CD4-positive, alpha-beta T cell treated with Interleukin-6 at 100 ng/mL for 8 hours (primary cell): Measurements from ENCODE around the gene CD247.

Experiments
- DNase-seq: peaks from one replicate; pipeline ENCODE4 v3.0.0-alpha.2; 2020; ENCODE audit warnings: mixed read lengths, low spot score

Gene CD247

DNA sequence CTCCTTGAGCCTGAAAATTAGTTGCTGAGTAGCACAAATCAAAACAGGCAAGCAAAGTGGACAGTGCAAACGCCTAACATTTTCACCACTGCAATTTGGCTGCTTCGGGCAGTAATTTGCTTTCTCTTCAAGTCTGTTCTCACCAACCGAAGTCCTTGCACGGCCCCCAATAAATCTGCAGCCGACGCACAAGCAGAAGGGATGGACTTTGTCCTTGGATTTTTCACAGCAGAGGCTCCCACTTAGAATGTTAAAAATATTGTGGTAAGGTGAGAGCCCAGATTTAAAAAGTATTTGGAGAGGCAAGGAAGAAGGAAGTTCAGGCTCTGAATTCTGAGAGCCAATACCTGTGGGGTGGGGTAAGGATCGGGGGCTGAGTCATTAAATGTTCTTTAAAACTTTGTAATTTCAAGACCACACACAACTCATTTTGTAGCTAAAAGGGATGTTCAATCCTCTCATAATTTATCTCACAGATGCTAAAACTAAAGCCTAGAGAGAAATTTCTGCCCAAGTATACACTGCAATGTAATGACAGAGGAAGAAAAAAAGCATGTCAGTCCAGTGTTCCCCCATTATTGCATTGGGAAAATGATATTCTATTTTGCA is 6.2 kb downstream of the CD247 start:
- no peak for DNase-seq

DNA sequence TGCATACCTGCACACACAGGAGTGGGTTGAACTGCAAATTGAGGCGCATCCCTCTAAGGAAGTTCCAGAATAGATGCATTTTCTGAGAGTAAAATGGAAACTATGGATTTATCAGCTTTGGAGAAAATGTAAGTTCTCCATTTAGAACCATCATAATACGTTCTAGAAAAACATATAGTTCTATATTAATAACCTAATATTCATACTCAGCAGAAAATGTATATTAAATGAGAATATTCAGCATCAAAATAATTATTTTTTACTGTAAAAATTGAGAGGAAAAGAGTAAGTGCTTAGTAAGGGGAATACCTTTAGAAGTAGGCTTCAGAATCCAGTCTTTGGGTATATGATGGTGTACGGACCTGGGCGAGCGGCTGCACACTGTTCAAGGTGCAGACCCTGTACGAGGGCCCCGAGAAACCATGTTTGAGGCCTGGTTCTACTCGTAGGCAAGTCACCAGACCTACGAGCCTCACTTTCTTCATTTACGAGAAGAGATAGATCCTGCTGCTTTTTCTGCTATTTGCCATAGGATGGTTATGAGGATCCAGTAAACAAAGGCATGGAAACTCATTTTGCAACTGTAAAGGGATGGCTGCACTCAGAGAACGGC is 6.8 kb downstream of the CD247 start:
- no peak for DNase-seq

DNA sequence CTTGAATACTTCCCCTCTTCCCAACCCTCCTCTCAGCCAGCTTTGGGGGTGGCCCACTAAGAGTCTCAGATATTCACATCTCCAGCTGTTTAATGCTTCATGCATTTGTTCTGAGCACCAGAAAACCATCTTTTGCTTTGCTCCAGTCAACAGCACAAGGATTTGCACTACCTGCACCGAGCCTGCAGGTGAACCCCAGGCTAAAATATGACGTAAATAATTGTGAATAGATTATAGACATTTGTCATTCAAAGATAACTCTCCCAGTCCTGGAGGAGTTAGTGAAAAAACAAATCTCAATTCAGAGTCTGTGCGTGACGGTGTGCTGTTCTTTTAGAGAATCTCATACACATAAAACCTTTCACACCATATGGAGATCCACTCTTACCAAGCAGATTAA is 7.4 kb downstream of the CD247 start:
- no peak for DNase-seq

DNA sequence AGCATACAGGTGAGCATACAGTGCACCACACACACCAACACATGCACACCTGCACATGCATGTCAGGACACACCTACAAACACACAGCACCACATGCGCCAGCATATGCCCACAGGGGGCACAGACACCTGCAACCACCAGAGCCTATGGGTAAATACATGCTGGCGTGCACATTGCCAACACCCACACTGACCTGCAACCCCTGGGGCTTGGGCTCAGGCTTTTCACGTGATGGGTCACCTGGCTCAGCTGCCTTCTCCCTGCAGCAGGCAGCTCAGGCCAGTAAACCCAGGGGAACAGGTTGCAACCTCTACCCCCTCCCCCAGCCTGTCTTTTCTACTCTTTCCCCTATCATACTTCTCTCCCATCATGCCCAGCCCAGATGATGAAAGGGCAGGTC is 8.1 kb downstream of the CD247 start:
- DNase-seq, result no peak

- no peak for DNase-seq
Measured at GRCh38 chr1:167509587-167509986, 8.7 kb downstream of the CD247 start.

- no peak for DNase-seq
Measured at GRCh38 chr1:167507719-167508118, 10.6 kb downstream of the CD247 start.

GRCh38 chr1:167504467-167504827 is 13.9 kb downstream of the CD247 start:
- no peak for DNase-seq

DNA sequence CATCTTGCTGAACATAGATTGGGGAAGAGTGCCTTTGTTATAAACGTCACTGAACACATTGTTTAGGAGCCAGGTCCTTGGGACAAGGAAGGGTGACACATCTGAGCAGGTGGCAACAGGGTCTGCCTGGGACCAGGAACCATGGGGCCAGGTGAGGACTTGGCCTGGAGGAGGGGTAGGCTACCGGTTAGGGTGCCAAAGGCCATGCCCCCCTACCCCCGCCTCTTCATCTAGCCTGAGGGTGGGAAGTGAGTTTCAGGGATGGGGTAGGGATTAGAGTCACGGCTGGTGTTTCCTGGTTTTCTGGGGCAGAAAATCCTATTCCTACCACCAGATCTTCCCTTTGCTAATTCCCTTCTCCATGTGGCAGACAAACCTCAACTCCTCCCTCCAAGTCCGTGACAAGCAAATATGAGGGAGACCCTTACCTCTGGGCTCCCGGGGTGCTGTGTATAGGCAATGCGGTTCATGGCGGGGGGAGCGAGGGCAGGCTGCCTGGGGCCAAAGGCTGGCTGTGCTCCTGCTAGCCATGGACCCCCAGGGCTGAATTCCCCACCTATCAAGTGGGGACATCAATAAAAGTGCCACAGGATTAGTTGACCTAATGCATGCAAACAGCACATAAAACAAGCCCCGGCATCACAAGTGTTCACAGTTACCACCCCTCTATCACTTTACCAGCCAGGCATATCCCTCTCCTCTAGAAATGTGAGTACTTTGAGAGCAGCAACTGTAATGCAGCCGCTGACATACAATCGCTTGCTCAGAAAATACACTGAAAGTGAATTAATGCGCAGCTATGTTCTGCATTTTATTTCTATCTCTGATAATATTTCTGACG is 14.5 kb downstream of the CD247 start:
- DNase-seq, result no peak

DNA sequence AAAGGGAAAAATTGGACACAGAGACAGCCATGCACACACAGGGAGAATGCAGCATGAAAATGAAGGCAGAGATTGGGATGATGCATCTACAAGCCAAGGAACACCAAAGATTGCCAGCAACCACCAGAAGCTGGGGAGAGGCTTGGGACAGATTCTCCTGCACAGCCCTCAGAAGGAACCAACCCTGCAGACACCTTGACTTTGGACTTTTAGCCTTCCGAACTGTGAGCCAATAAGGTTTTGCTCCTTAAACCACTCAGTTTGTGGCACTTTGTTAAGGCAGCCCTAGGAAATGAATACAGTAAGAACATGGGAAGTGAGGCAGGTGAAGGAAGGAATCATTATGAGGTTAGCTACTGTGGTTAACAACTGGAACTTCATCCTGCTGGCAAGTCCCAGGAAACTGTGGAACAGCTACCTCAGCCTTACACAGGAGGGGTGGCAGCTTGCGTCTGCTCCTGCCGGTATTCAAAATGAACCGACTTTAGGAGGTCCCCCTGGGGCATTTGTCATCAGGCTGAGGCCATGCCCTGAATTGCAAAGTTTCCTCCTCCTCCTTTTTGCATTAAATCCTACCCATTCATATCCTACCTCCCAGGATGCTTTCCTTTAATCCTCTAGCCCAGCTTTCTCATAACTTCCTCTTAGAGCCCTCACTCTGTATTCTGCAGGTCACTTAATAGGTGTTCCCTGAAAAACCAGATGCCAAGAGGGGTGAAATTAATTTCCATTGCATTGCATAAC is 15.4 kb downstream of the CD247 start:
- DNase-seq, result no peak

GRCh38 chr1:167502192-167502551 is 16.2 kb downstream of the CD247 start:
- no peak for DNase-seq

- DNase-seq, result no peak
Measured at GRCh38 chr1:167501515-167502191, 16.7 kb downstream of the CD247 start.

GRCh38 chr1:167500283-167500860 is 18.0 kb downstream of the CD247 start:
- no peak for DNase-seq

- no peak for DNase-seq
Measured at GRCh38 chr1:167499664-167500101, 18.6 kb downstream of the CD247 start.

DNA sequence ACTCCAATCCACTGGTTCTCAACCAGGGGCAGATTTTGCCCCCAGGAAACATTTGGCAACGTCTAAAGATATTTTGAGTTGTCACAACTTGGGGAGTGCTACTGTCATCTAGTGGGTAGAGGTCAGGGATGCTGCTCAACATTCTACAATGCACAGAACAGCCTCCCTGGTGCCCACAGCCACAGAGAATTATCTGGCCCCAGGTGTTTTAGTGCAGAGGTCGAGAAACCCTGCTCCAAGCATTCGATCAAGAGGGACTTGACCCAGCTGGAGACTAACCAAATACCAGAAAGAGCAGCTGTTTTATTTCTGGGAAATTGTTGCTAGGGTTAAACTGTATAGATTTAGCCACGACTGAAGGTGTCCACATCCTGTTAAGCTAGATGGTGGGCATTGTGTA is 19.2 kb downstream of the CD247 start:
- DNase-seq, result no peak

DNA sequence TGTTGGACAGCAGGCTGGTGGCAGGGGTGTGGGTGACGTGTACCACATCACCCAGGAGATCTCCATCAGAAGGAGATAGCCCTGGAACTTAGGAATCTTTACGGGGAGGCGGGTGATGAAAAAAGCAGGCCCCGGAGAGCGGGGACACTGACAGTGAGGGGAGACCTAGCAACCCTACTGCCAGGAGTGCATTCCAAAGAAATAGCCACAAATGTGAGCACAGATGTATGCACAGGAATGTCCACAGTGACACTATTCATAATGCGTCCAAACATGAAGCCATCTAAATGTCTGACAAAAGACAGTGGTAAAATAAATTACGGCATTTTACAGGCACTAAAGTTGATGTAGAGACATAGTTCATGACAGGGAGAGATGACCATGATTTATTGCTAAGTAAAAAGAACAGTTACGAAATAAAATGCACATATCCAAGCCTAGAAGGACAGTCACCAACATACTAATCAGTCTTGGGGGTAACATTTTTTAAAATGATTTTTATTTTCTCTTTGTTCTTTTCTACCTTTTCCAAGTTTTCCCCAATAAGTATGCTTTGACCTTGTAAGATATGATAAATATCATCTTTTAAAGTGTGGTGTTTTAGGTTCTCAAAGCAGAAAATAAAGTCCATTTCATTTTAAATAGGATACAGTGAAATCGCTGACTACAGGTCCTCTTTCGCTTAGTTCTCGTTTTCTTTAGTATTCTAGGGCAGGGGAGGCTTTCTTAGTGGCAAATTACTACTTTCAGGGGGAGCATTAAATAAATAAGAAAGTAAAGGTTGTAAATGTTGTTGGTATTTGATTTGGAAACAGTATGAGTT is 21.3 kb downstream of the CD247 start:
- DNase-seq, result no peak

DNA sequence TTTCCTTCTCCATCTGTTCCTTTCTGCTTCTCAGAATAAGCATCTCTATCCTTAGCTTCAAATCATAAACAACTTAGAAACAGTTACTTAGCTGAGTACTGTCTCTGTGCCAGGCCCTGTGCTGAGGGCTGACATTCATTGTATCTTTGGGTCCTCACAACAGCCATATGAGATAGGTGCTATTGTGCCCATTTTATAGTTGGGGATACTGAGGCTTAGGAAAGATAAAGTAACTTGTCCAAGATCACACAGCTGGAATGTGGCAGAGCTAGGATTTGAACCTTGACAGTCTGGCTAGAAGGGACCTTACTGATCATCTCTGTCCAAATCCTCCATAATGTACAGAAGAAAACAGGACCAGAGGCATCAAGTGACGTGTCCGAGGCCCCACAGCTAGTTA is 25.0 kb downstream of the CD247 start:
- no peak for DNase-seq

DNA sequence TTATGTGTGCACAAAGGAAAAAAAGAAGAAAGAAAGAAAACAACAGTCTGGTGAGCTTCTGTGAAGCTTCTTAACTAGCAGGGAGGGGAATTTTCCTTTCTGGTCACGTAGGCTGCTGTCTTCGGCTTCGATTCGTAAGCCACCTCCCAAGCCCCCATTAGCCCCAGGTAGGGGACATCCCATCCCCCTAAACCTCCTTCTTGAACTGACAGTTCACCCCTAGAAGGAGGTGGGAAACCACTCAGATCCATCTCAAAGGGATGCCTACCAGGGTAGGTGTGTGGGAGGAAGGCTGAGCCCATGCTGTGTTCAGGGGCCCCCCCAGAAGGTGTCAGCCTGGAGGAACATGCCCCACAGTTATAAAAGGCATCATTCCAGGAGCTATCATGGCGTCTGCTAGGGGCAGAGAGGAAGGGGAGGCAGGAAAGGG is 25.8 kb downstream of the CD247 start:
- peak; percentile 43 for DNase-seq

GRCh38 chr1:167491586-167492461 is 26.5 kb downstream of the CD247 start:
- peak; percentile 33 for DNase-seq

DNA sequence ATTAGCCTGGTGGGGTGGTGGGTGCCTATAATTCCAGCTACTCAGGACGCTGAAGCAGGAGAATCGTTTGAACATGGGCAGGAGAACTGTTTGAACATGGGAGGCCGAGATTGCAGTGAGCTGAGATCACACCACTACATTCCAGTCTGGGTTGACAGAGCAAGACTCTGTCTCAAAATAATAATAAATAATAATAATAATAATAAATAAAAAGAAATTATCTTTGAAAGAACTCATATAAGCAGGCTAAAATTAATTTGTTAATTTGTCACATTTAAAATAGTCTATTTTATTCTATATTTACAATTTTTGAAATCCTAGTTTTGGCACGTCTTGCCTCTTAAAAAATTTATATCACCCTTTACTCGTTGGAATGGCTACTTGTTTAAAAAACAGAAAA is 27.6 kb downstream of the CD247 start:
- no peak for DNase-seq
